GM12875 (cell line): ENCODE data around the gene C20orf144.
"Not testable (repeated sequence)": the region's sequence is repeated elsewhere in the genome, so short reads cannot be mapped to it uniquely, and the experiment has no call there.

Experiments used
- H3K4me3 ChIP-seq: one replicate; pipeline ENCODE4 v1.5.1; 2011; ENCODE audit warnings: low read depth, low read length, control low read depth
- TF ChIP-seq, protein P1 (sequence below): IDR thresholded peaks from 2 replicates; pipeline ENCODE4 v1.5.1; 2011; ENCODE audit warnings: low read depth, mild to moderate bottlenecking, control low read depth, inconsistent platforms, low read length, moderate library complexity, borderline replicate concordance; ENCODE audit not compliant: insufficient read depth

Gene C20orf144

DNA sequence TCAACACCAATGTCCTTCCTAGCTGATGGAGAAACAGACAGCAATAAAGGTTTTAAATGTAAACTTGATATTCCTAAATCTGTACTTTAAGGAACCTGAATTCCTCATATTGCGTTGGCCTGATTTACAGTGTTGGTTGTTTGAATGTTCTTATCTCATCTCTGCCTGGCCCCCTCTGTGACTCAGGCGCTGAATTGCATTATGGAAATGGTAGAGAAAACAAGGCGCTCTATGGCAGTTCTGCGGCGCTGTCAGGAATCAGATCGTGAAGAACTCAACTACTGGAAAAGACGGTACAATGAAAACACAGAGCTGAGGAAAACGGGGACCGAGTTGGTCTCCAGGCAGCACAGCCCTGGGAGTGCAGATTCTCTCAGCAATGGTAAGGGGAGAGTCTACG, 32.6 kb upstream of the C20orf144 start:
- H3K4me3 ChIP-seq = no peak overlapping the region
- TF ChIP-seq, protein P1, sequence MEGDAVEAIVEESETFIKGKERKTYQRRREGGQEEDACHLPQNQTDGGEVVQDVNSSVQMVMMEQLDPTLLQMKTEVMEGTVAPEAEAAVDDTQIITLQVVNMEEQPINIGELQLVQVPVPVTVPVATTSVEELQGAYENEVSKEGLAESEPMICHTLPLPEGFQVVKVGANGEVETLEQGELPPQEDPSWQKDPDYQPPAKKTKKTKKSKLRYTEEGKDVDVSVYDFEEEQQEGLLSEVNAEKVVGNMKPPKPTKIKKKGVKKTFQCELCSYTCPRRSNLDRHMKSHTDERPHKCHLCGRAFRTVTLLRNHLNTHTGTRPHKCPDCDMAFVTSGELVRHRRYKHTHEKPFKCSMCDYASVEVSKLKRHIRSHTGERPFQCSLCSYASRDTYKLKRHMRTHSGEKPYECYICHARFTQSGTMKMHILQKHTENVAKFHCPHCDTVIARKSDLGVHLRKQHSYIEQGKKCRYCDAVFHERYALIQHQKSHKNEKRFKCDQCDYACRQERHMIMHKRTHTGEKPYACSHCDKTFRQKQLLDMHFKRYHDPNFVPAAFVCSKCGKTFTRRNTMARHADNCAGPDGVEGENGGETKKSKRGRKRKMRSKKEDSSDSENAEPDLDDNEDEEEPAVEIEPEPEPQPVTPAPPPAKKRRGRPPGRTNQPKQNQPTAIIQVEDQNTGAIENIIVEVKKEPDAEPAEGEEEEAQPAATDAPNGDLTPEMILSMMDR = no peak

DNA sequence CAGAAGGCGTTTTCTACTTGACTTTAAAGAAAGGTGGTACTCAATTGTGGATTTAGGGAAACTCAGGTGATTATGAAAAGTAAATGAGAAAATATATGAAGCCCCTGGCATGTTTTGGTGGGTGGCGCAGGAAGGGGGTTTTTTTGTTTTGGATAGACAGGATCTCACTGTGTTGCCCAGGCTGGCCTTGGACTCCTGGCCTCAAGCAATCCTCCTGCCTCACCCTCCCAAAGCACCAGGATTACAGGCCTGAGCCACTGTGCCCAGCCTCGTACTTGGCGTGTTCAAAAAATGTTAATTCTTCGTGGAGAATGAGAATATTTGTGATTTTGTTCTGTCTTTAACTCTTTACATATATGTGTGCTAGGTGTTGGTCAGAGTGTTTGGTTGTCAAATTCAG, 32.1 kb upstream of the C20orf144 start:
- no peak overlapping the region for H3K4me3 ChIP-seq
- TF ChIP-seq, protein P1 = no peak

DNA sequence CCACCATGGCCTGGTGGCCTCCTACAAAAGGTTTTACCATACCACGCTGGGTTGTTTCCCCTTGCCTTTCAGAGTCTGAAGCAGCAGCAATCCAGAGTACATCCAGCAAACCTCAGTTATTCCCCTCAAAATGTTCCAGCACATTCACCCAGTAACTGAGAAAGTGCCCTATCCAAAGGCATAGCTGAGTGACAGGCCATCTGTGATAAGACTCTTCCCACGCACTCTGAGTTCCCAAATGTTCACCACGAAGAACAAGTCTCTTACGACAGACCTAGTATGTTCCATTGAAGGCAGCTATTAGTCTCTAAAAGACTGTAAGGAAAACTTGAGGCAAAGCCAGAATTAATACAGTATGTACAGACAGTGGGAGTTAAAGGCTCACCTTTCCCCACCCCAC, 31.6 kb upstream of the C20orf144 start:
- TF ChIP-seq, protein P1 = no peak
- no peak overlapping the region for H3K4me3 ChIP-seq

DNA sequence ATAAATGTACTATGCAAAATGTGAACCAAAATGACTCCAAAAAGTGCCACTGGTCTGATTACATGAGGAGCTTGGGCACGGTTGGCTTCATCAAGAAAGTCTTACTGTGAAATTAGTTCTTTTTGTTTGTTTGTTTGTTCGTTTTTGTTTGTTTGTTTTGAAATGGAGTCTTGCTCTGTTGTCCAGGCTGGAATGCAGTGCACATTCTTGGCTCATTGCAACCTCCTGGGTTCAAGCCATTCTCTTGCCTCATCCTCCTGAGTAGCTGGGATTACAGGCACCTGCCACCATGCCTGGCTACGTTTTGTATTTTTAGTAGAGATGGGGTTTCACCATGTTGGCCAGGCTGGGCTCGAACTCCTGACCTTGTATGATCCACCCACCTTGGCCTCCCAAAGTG, 30.2 kb upstream of the C20orf144 start:
- H3K4me3 ChIP-seq = not testable (repeated sequence)

DNA sequence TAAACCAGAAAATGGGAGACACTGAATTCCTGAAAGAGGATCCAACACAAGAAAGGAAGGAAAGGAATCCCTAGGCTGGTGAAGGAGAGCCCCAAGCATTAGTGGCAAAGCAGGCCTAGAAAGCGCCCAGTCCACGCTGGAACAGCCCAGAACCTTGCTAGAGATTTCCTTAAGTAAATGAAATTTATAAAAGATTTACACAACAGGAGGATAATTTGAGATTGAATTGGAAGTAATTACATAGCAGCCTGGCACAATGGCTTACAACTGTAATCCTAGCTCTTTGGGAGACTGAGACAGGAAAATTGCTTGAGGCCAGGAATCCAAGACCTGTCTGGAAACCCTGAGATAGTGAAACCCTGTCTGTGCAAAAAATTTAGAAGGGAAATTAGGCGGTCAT, 26.8 kb upstream of the C20orf144 start:
- TF ChIP-seq, protein P1 = no peak
- H3K4me3 ChIP-seq = no peak overlapping the region

DNA sequence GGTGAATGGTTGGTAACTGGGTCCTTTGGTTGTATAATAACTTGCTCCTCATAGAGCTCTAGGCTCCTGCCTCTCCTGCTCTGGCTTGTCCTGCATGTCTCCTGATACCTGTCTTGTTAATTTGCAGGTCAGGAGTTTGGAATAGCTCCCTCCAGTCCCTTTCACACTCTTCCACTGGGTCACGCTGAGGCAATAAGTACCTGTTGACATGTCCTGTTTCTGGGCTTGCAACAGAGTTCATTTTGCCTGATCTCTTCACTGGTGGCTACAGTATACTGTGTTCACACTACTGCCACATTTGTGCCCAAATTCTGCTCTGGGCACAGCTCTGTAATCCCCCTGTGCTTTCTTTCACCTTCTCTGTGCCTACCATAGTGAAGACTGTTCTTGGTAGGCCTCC, 25.4 kb upstream of the C20orf144 start:
- TF ChIP-seq, protein P1 = no peak
- no peak overlapping the region for H3K4me3 ChIP-seq

DNA sequence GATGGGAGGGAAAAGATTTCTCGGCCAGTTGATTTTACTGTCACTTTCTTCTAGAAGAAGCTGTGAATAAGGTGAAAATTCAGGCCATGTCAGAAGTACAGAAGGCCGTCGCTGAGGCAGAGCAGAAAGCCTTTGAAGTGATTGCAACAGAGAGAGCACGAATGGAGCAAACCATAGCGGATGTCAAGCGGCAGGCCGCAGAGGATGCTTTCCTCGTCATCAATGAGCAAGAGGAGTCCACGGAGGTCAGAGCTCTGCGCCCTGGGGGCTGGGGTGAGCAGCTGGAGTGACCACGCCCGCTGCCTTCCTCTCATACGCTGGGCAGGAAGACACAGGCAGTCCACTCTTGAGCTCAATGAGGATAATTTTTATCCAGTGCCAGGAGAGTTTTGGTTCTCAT, 21.8 kb upstream of the C20orf144 start:
- TF ChIP-seq, protein P1 = no peak

More for the DNA sequence above, 21.8 kb upstream of the C20orf144 start:
- no peak overlapping the region for H3K4me3 ChIP-seq
